Stimulated activated naive CD8-positive, alpha-beta T cell treated with anti-CD3 and anti-CD28 coated beads, Interleukin-15, Interleukin-2, amounts not matched to agents 100 ng/mL and 50 ng/mL, for 24 hours (primary cell): ENCODE data around the gene CSN2.
"Not testable (repeated sequence)": the region's sequence is repeated elsewhere in the genome, so short reads cannot be mapped to it uniquely, and the experiment has no call there.

Source experiments
- H3K27ac Mint-ChIP-seq: one replicate; pipeline ENCODE4 v1.8.0; 2021; ENCODE audit warnings: mild to moderate bottlenecking, mixed read lengths
- H3K27me3 Mint-ChIP-seq: one replicate; pipeline ENCODE4 v1.8.0; 2021; ENCODE audit warnings: mixed read lengths
- H3K36me3 Mint-ChIP-seq: one replicate; pipeline ENCODE4 v1.8.0; 2021; ENCODE audit warnings: low read depth, mixed read lengths
- H3K4me1 Mint-ChIP-seq: one replicate; pipeline ENCODE4 v1.8.0; 2021; ENCODE audit warnings: low read depth, mixed read lengths
- H3K4me3 Mint-ChIP-seq: one replicate; pipeline ENCODE4 v1.8.0; 2021; ENCODE audit warnings: mild to moderate bottlenecking, mixed read lengths
- H3K9me3 Mint-ChIP-seq: one replicate; pipeline ENCODE4 v1.8.0; 2021; ENCODE audit warnings: mixed read lengths

The CSN2 gene

GRCh38 chr4:69934150-69934549 lies 31.4 kb downstream of the CSN2 start:
- Mint-ChIP-seq H3K27ac (no peak overlapping the region), H3K27me3 (no peaks in the 10 kb centered on the region), H3K36me3 (no peaks in the 10 kb centered on the region), H3K4me3 (no peak overlapping the region), H3K9me3 (no peaks in the 10 kb centered on the region), H3K4me1 (no peaks in the 10 kb centered on the region)

DNA sequence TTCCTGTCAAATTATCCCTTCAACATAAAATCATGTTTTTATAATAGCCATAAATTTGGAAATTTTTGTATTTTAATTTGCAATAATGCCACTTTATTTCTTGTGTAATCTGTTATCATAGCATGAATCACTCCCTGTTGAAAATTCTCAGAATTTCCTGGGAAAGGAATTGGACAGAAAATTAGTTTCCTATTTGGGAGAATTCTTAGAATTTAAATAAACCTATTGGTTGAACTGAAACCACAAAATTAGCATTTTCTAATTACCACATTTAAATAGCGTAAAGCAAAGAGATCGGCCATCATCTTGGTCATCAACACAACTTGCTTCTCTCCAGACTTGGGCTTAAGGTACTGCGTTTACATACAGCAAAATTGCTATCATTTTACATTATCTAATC lies 34.8 kb downstream of the CSN2 start, which contains the start of gene CSN1S1:
CSN1S1 (plus strand) TSS at position 301 of the 400 bp plus-strand sequence. CDS start 1,488 bp downstream, outside the sequence.
- Mint-ChIP-seq H3K4me3 (no peak within 1 kb of the TSS), H3K9me3 (no peaks in the 10 kb centered on the region), H3K36me3 (no peaks in the 10 kb centered on the region), H3K4me1 (no peaks in the 10 kb centered on the region), H3K27me3 (no peaks in the 10 kb centered on the region), H3K27ac (no peak within 1 kb of the TSS)

- H3K36me3 Mint-ChIP-seq, H3K4me3 Mint-ChIP-seq, H3K27me3 Mint-ChIP-seq, H3K4me1 Mint-ChIP-seq, H3K27ac Mint-ChIP-seq, H3K9me3 Mint-ChIP-seq: not testable (repeated sequence)
Measured at GRCh38 chr4:69923782-69924410, 41.6 kb downstream of the CSN2 start.

DNA sequence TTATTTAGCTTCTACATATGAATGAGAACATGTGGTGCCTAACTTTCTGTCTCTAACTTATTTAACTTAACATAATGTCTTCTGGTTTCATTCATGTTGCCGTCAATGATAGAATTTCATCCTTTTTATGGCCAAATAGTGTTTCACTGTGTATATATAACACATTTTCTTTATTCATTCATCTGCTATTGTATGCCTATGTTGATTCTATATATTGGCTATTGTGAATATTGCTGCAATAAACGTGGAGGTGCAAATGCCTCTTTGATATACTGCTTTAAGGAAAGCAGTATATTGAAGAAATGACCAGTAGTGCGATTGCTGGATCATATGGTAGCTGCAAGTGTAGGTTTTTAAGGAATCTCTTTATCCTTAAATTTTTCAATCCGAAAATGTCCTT lies 44.7 kb downstream of the CSN2 start:
- H3K9me3 Mint-ChIP-seq, result no peaks in the 10 kb centered on the region
- no peak overlapping the region for H3K27ac Mint-ChIP-seq
- H3K36me3 Mint-ChIP-seq, result no peaks in the 10 kb centered on the region
- H3K4me1 Mint-ChIP-seq, result no peaks in the 10 kb centered on the region
- no peak overlapping the region for H3K4me3 Mint-ChIP-seq
- no peaks in the 10 kb centered on the region for H3K27me3 Mint-ChIP-seq

- Mint-ChIP-seq H3K9me3 (no peaks in the 10 kb centered on the region), H3K27ac (no peak overlapping the region), H3K4me1 (no peaks in the 10 kb centered on the region), H3K36me3 (no peaks in the 10 kb centered on the region), H3K27me3 (no peaks in the 10 kb centered on the region), H3K4me3 (no peak overlapping the region)
Measured at GRCh38 chr4:69910016-69910782, 55.3 kb downstream of the CSN2 start.

GRCh38 chr4:69909195-69909594 lies 56.3 kb downstream of the CSN2 start:
- H3K9me3 Mint-ChIP-seq, result no peaks in the 10 kb centered on the region
- no peak overlapping the region for H3K4me3 Mint-ChIP-seq
- no peaks in the 10 kb centered on the region for H3K4me1 Mint-ChIP-seq
- H3K27me3 Mint-ChIP-seq, result peaks cover 3% of the 10 kb centered on the region
- no peaks in the 10 kb centered on the region for H3K36me3 Mint-ChIP-seq
- H3K27ac Mint-ChIP-seq, result no peak overlapping the region

GRCh38 chr4:69907151-69907550 lies 58.4 kb downstream of the CSN2 start:
- no peaks in the 10 kb centered on the region for H3K4me1 Mint-ChIP-seq
- H3K27ac Mint-ChIP-seq, result no peak overlapping the region

More at GRCh38 chr4:69907151-69907550, 58.4 kb downstream of the CSN2 start:
- Mint-ChIP-seq H3K36me3 (no peaks in the 10 kb centered on the region), H3K27me3 (peaks cover 11% of the 10 kb centered on the region), H3K4me3 (no peak overlapping the region), H3K9me3 (no peaks in the 10 kb centered on the region)
